Activated naive CD4-positive, alpha-beta T cell treated with anti-CD3 and anti-CD28 coated beads, Interleukin-2, amount 50 U/mL, for 16 hours (primary cell): ENCODE data around the gene EFNA4.

Experiments used
- DNase-seq: peaks from one replicate; pipeline ENCODE4 v3.0.0-alpha.2; 2020

EFNA4 gene

DNA sequence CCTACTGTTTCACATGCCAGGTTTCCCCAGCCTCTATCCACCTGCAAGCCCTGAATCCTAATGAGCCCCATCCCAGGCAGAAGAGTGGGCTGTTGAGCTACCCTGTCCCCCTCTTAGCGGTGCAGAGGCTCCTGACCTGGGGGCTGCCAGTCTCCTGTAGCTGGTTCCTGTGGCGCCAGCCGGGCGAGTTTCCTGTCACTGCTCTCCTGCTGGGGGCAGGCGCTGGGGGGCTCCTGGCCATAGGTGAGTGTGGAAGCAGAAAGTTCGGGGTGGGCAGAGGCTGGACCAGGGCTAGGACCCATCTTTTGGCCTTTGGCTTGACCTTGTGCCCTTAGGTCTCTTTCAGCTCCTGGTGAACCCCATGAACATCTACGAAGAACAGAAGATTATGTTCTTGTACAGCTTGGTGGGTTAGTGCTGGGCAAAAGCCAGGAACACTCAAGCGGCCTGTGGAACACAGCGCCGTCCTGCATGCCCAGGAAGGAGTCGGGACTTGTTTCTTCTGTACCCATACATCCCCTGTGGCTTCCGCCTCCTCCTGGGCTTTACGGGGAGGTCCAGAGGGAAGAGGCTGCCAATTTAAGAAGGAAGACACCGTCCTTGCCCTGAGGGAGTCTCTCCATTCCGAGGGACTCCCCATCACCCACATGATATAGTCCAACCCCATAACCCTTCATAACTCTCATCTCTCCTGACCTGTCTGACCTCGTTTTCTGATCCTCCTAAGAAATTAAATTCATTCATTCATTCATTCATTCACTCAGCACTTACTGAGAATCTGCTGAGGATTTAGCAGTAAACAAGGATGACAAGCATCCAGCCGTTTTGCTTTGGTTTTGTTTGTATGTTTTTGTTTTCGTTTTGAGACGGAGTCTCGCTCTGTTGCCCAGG is 29.0 kb upstream of the EFNA4 start:
- DNase-seq = no peak

DNA sequence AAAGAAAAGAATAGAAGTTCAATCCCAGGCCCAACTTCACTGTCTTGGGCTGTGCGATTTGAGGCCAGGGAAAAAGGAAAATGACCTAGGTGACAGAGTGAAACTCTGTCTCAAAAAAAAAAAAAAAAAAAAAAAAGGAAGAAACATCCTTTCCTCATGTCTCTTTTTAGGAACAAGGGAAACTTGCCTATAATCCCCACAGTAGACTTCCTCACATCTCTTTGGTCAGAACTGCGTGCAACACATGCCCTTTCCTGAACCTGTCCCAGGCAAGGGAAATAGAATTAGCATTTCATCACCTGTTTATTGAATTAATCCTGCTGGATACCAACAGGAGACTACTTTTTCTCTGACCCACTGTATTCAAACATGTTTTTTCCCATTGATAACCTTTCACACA is 27.6 kb upstream of the EFNA4 start:
- DNase-seq = no peak

DNA sequence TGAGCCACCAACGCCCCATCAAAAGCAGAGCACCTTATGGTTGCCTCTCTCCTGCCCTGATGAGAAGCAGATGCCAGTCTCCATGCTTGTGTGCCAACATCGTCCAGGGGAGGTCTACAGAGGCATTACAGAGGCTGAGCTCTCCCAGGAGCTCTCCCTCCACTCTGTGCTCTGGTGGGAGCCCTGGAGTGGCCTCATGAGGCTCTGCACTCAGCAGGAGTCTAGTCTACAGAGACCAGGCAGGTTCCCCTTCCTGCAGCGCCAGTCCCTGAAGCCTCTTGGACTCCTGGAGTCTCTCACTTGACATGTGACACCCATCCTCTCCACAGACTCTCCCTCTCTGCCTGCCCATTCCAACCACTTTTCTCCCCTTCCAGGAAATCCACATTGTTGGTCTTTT is 26.5 kb upstream of the EFNA4 start:
- no peak for DNase-seq

DNA sequence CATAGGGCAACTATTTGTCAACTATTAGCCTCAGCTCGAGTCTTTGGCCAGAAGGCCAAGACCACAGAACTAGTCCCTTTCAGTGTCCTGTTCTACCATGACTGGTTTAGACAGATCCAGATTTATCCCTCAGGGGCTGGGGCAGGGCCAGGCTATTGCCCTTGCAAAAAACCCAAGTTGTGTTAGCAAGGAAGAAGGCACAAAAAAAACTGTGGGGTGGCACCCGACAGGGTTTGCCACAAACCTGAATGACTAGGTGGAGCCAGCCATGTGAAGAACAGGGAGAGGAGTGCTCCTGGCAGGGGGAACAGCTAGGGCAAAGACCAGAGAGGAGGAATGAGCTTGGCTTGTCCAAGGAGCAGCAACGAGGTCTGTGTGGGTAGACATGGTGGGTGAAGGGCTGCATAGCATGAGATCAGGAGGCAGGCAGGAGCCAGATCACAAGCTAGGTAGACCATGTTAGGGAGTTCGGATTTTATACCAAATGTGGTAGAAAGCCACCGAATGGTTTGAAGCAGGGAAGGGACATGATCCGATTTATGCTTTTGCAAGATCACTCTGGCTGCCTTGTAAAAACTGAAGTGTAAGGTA is 25.6 kb upstream of the EFNA4 start:
- DNase-seq = no peak

DNA sequence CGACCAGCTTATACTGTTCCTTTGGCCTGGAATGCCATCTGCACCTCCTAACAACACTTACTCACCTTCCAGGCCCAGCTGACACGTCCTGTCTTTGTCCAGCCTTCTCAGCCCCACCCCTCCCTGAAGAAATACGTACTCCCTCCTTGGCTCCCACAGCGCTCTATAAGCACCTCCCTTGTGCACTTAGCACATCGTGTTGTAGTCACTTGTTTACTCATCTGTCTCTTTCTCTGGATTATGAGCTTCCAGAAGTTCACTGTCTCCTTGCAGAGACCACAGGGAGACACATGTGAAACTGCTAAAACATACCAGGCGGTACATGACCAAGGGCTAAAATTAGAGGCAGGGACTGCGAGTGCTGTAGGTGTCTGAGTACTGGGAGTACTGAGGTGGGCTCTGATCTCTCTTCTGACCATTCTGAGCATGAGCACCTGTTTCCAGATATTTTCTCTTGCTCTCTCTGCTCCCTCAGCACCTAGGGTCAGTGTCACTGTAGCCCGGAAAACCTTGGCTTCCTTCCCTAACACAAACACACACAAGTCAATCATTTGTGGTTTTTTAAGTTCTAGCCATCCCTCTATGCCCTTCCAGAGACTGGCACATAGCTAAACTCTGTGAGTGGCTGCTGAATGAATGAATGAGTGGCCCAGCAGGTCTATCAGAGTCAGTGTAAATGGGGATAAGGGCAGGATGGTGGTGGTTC is 24.8 kb upstream of the EFNA4 start:
- no peak for DNase-seq

DNA sequence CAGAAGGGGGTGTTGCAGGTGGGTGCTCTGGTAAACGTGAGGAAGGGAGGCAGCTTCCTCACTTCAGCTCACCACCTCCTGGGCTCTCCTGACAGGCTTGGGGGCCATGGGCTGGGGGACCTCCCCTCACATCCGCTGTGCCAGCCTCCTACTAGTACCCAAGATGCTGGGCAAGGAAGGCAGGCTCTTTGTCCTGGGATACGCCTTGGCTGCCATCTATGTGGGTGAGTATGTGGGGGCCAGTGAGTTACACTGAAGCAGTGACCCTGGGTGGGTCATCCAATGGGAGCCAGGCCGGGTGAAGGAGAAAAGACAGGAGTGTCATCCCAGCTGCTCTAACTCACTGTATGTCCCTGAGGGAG is 24.3 kb upstream of the EFNA4 start:
- DNase-seq = no peak

DNA sequence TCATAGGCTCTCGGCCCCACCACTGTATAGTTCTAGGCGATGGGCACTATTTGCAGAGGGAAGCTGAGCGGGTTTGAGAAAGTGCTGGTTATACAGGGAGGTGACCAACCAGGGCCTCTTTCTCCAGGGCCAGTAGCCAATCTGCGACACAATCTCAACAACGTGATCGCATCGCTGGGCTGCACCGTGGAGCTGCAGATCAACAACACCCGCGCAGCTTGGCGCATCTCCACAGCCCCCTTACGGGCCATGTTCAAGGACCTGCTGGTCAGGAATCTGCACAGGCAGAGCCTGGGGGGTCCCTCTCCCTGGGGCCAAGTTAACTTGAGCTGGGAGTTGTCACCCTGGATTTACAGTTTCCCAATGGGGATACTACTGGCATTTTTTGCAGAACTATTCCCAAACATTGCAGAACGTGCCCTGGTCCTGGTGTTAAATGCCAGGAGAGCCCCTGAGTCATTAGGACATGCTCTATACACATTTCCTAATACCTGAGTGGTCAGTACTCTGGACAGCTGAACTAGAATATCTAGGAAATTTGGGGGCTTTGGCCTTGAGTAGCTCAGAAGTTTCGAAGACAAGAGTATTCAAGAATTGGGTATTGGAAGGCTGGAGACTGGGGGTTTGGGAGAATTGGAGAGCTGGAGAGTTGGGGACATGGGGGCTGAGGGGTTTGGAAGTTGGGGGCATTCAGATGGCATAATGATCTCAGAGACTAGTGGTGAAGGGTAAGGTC is 23.0 kb upstream of the EFNA4 start:
- DNase-seq = no peak

DNA sequence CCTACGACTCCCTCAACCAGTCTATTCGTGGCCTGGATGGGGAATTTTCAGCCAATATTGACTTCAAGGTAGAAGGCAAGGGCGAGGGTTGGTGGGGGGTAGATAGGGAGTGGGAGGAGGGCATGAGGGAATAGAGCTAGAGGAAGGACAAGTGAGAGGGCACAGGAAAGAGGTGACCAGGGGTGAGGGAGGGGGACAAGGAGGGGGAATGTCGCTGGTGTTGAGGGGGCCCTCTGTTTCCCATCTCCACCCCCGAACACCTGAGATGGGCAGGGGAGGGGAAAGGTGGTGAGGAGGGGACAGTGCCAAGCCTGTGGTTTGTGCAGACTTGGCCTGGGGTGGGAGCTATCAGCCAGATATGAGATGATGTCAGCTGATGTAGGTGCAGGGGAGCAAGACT is 20.8 kb upstream of the EFNA4 start:
- DNase-seq = no peak

DNA sequence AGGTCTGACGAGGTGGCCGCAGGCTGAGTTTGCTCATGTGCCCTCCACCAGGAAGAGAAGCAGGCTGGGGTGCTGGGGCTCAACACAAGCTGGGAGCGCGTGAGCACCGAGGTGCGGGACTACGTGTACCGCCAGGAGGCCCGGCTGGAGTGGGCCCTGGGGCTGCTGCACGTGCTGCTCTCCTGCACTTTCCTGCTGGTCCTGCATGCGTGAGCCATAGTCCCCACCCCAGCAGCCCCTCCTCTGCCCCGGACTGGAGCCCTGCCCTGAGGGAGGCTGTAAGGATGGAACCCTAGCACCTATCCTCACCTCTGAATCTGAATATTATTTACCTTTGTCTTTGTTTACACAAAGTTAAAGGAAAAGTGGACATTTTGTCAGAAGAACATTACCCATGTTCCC is 20.2 kb upstream of the EFNA4 start:
- DNase-seq = no peak

DNA sequence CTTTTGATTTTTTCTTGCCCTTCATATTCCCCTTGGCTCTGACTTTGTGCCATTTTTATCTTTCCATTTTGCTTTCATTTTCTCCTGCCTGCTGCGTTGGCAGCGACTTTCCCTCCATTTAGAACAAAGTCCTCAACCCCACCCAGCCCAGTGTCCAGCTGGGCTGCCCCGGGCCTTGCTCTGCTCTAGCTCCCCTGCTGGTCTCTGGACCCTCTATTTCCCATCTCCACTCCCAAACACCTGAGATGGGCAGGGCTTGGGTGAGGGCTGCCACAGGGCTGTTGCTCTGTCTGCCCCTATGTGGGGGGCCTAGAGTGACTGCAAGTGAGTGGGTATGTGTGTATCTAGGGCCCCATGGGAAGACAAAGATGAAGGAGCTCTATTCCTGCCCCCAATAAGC is 19.7 kb upstream of the EFNA4 start:
- DNase-seq = no peak

DNA sequence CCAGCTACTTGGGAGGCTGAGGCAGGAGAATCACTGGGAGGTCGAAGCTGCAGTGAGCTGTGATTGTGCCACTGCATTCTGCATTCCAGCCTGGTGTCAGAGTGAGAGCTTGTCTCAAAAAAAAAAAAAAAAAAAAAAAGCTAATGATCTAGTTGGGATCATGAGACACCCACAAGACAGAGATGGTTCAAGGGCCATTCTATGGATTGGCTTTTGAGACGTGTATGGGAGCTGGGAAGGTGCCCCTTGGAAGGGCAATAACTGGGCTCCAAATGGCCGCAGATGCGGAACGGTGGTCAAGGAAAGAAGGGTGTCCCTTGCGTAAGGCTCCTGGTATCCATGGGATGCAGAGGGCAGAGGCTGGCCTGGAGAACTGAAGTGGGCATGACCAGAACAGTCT is 19.2 kb upstream of the EFNA4 start:
- DNase-seq = no peak

DNA sequence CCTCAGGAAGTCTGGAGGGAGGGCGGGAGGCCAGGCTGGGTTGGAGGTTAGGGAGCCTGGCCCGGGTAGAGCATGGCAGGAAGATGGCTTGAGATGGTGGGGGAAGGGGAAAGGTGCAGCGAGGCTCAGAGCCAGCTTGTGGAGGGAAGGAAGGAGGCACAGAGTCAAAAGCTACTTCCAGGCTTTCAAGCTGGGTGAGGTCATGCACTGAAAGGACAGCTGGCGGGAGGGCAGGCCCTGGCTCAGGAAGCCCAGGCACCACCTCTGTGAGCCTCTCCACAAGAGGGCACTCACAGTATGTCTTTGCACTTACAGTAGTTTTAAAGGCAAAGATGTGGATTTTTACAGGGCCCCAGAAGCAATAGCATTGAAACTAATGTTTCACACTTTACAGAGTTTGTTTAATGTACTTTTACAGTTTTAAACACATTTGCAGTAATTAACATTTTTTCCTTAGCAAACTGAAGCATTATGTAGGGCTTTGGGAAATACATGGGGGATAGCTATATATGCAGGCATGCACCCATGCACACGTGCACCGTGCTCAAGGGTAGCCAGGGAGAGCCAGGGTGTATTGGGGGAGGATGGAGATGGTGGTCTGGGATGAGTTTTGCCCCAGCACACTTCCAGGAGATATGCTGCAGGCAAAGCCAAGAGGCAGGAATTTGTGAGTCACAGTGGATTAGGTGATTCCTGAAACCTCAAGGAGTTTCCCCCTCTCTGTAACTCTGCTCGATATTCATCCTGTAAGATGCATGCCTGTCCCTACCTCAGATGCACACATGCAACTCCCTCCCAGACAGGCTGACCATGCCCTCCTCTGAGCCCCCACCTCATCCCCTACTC is 18.5 kb upstream of the EFNA4 start:
- DNase-seq = peak; percentile 60

DNA sequence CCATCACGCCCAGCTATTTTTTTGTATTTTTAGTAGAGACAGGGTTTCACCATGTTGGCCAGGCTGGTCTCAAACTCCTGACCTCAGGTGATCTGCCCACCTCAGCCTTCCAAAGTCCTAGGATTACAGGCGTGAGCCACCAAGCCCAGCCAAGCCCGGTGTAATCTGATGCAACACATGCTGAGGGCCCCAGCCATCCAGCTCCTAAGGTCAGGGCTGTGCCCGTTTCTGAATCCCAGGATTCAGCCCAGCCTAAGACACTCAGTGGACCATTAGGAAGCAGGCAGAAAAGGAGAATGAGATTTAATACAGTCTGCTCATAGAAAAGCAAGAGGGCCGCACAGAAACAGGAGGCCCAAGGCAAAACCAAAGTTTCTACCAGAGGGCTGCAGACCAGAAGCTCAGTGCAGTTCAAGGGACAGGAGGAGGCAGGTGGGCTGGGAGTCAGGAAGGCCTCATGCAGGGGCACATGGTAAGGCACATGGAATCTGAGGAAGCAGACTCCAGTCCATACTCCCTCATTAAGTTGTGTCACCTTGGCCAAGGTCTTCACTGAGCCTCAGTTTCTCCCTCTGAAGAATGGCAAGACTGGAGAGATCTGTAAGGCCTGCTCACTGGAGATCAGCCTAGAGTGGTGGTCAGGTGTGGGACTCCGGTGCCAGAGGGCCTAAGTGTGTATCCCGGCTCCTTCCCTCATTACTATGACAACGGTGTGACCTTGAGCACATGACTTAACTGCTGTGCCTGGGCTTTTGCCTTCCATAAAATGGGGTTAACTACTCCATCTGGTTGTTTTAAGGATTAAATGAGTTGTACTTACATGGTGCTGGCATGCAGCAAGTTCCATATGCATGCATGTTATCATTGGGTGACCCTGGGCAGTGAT is 14.8 kb upstream of the EFNA4 start:
- no peak for DNase-seq

DNA sequence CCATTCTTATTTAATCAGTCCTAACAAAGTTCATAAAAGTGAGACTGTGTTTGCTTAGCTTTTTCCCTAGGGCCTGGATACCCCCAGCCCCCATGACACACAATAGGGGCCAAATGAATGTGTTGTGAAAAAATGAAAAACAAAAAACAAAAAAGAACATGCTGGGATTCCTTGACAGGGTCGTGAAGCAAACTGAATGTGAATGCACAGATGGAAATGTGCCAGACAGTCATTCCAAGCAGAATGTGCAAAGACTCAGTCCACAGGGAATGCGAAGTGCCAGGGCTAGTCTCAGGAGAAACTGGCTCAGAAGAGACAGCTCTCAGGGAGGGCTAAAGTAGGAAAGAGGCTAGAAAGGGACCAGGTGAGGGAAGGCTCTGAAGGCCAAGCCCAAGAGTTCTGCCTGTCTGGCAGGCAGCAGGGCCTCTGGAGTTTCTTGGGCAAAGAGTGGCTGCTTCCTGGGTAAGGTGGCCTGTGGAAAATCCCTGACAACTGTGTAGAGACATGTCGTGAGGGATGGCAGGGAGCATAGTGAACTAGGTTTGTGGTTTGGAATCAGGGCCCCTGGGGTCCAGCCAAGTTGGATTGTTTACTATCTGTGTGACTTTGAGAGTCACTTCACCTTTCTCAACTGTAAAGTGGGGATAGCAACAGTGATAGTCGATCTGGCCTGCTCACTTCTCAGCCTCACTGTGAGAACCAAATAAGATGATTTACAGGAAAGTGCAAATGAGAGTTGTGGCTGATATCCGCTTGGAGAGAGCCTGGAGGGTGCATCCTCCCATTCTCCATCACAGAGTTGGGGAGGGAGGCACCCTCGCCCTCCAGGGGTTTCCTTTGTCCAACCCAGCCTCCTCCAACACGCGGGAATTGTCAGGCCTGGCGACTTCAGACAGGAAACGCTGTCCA is 13.6 kb upstream of the EFNA4 start:
- no peak for DNase-seq

DNA sequence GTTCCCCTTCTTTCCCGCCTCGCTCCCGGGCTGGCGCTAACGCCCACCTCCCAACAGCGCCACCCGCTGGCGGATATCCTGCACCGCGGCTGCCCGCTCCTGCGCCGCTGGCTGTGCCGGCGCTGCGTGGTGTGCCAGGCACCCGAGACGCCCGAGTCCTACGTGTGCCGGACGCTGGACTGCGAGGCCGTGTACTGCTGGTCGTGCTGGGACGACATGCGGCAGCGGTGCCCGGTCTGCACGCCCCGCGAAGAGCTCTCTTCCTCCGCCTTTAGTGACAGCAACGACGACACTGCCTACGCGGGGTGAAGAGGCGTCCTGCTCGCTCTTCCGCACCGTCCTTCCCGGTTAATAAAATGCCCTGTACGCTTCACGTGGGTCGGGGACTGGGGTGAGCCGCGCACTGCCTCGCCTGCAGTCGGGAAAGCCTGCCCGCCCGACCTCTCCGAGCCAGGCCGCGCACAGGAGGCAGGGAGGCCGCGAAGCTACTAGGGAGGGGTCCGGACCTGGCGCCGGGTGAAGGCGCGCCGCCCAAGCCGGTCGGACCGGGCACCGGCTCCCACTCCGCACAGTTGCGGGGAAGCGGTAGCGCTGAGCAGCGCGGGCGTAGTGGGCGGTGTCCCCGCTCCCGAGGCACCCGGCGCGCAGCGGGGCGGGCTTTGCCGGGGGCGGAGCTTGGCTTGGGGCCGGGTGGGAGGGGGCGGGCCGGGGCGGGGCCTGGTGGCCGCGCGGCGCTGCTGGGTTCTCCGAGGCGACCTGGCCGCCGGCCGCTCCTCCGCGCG is 12.8 kb upstream of the EFNA4 start, which contains the start of gene ADAM15:
TSS of gene ADAM15 (plus strand) at position 757 of the 782 bp plus-strand sequence. CDS start 71 bp downstream, outside the sequence.
- DNase-seq = peak; percentile 81

DNA sequence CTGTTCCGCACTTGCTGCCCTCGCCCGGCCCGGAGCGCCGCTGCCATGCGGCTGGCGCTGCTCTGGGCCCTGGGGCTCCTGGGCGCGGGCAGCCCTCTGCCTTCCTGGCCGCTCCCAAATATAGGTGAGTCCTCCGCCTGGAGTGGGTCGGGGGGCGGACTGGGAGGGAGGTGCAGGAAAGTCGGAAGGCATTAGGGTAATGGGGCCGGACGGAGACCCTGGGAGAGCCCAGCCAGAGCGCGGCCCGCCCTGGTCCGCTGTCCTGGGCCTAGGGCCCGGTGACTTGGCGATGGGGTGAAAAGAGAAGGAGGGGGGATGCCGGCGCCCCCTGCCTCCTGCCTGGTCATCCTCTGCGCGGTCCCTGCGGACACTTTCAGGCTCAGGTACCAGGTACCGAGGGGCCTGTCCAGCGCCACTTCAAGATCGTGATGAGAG is 12.2 kb upstream of the EFNA4 start:
- DNase-seq = no peak

DNA sequence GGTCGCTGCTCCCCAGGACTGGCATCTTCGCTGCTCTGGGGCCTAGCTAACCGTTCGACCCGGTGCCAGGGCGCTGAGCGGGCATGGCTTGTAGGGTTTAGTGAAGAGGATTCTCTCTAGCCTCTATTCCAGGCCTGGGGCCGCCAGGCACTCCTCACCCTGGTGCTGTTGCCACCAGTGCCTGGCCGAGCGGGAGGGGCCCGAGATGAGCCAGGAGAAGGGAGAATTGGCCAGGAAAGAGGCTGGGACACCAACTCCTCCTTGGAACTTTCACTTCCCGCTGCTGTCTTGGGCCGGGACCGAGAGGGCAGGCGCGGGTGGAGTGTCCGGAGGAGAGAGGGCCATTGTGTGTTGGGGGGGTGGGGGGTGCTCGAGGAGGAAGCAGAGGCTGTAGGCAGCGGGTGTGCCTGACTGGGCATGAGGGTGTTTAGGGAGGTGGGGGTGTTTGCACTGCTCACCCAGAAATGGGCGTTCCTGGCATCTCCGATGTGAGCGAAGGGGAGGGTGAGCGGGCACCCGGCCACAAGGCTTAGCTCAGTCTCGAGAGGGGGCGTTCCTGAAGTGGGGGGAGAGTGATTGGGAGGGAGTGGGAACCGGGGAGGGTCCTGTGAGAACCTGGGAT is 11.7 kb upstream of the EFNA4 start:
- DNase-seq = peak; percentile 54
